ENCODE data around the gene SP1. TPM values are rescaled to one million over a fixed set of nuclear protein-coding genes. Genes with fewer than 3 reads are reported as not detected.
A peak's percentile ranks its signal among the peaks of the same experiment; 100 is the strongest.

The SP1 gene
- total and polyA plus RNA-seq, 2 experiments from 2014 or later = 11.4 to 53.0 TPM

- DNase-seq (ENCODE audit: low read depth in 1 of 2, low spot score in 1 of 2) = peak; percentile 91 to 94
- TF ChIP-seq CTCF (IDR thresholded peaks at IDR 0.05; ENCODE audit: low read depth, low read length) = peak; percentile 24
- peaks cover 36% of the 10 kb centered on the region for H3K36me3 ChIP-seq
Measured at GRCh38 chr12:53452159-53453077, 72.4 kb downstream of the SP1 start.

GRCh38 chr12:53453953-53454640 is 74.1 kb downstream of the SP1 start:
- Histone ChIP-seq H3K4me1 (ENCODE audit: low read depth) (peaks cover 36% of the 10 kb centered on the region), H3K27me3 (no peaks in the 10 kb centered on the region), H3K9me3 (ENCODE audit: low read depth) (no peaks in the 10 kb centered on the region), H3K4me3 (peak overlapping the region; percentile 87), H3K36me3 (peaks cover 50% of the 10 kb centered on the region), H3K27ac (peak overlapping the region; percentile 99)
- no peak for DNase-seq (ENCODE audit: low read depth in 1 of 2, low spot score in 1 of 2)
- no peak for TF ChIP-seq CTCF (IDR thresholded peaks at IDR 0.05; ENCODE audit: low read depth, low read length)

More at GRCh38 chr12:53452159-53453077, 72.4 kb downstream of the SP1 start:
- no peaks in the 10 kb centered on the region for H3K9me3 ChIP-seq (ENCODE audit: low read depth)
- H3K4me3 ChIP-seq = peak overlapping the region; percentile 87
- H3K27me3 ChIP-seq = no peaks in the 10 kb centered on the region
- H3K4me1 ChIP-seq (ENCODE audit: low read depth) = peaks cover 36% of the 10 kb centered on the region
- peak overlapping the region; percentile 99 for H3K27ac ChIP-seq

- TF ChIP-seq CTCF (IDR thresholded peaks at IDR 0.05; ENCODE audit: low read depth, low read length) = no peak
- Histone ChIP-seq H3K4me1 (ENCODE audit: low read depth) (peaks cover 40% of the 10 kb centered on the region), H3K4me3 (no peak overlapping the region), H3K27ac (no peak overlapping the region), H3K27me3 (no peaks in the 10 kb centered on the region), H3K9me3 (ENCODE audit: low read depth) (no peaks in the 10 kb centered on the region), H3K36me3 (peaks cover 56% of the 10 kb centered on the region)
- DNase-seq (ENCODE audit: low read depth in 1 of 2, low spot score in 1 of 2) = no peak
Measured at GRCh38 chr12:53454707-53455106, 74.7 kb downstream of the SP1 start.

GRCh38 chr12:53456654-53457366 is 76.8 kb downstream of the SP1 start:
- no peak for TF ChIP-seq CTCF (IDR thresholded peaks at IDR 0.05; ENCODE audit: low read depth, low read length)
- peak overlapping the region; percentile 68 for H3K27ac ChIP-seq
- H3K4me3 ChIP-seq = no peak overlapping the region
- H3K4me1 ChIP-seq (ENCODE audit: low read depth) = peaks cover 61% of the 10 kb centered on the region
- no peaks in the 10 kb centered on the region for H3K27me3 ChIP-seq
- peaks cover 77% of the 10 kb centered on the region for H3K36me3 ChIP-seq
- no peak for DNase-seq (ENCODE audit: low read depth in 1 of 2, low spot score in 1 of 2)
- H3K9me3 ChIP-seq (ENCODE audit: low read depth) = no peaks in the 10 kb centered on the region

- no peak for DNase-seq (ENCODE audit: low read depth in 1 of 2, low spot score in 1 of 2)
- H3K4me1 ChIP-seq (ENCODE audit: low read depth) = peaks cover 65% of the 10 kb centered on the region
Measured at GRCh38 chr12:53459097-53459496, 79.1 kb downstream of the SP1 start.

More at GRCh38 chr12:53459097-53459496, 79.1 kb downstream of the SP1 start:
- Histone ChIP-seq H3K4me3 (no peak overlapping the region), H3K27me3 (no peaks in the 10 kb centered on the region), H3K27ac (peak overlapping the region; percentile 88), H3K36me3 (peaks cover 98% of the 10 kb centered on the region), H3K9me3 (ENCODE audit: low read depth) (no peaks in the 10 kb centered on the region)
- TF ChIP-seq CTCF (IDR thresholded peaks at IDR 0.05; ENCODE audit: low read depth, low read length) = no peak

Data from cardiac muscle cell (in vitro differentiated cells and primary cell).